Measurements from ENCODE around the gene SIRPG. TPM values are rescaled to one million over a fixed set of nuclear protein-coding genes. Genes with fewer than 3 reads are reported as not detected.

SIRPG gene
- total RNA-seq, 3 donors from 2014 or later (not counting 1 experiment from before 2014, with no cell fraction given), result 1.9 to 3.9 (median 3.1) TPM

- Mint-ChIP-seq H3K27me3 (ENCODE audit: low read depth in 2 of 2) (no peaks in the 10 kb centered on the region), H3K9me3 (no peaks in the 10 kb centered on the region), H3K4me1 (no peaks in the 10 kb centered on the region), H3K36me3 (no peaks in the 10 kb centered on the region), H3K27ac (no peak overlapping the region), H3K4me3 (no peak overlapping the region)
- intact Hi-C loops (cut with micrococcal nuclease), result no loop called here
- peaks cover 14% of the 10 kb centered on the region for H3K4me1 ChIP-seq (ENCODE audit: control insufficient read depth, insufficient read depth, low read length)
- DNase-seq (peak in 1 of 2 donors; percentile 5), ATAC-seq (no peak)
- TF ChIP-seq CTCF (IDR thresholded peaks at IDR 0.05), result no peak
- 73% methylated on average over 3 of the region's 3 CpGs for whole genome bisulfite sequencing (ENCODE audit: insufficient coverage)
- no peaks in the 10 kb centered on the region for H3K36me3 ChIP-seq (ENCODE audit: control insufficient read depth, insufficient read depth, low read length)
- H3K27me3 ChIP-seq (ENCODE audit: control insufficient read depth, insufficient read depth, low read length), result no peaks in the 10 kb centered on the region
- no peaks in the 10 kb centered on the region for H3K9me3 ChIP-seq (ENCODE audit: control insufficient read depth, insufficient read depth, low read length)
- no peak overlapping the region for H3K4me3 ChIP-seq (ENCODE audit: low read length)
- H3K27ac ChIP-seq (ENCODE audit: low read length), result peak overlapping the region; percentile 48
Measured at GRCh38 chr20:1587781-1588532, 69.6 kb downstream of the SIRPG start.

GRCh38 chr20:1579488-1579887 is 78.1 kb downstream of the SIRPG start:
- Mint-ChIP-seq H3K36me3 (no peaks in the 10 kb centered on the region), H3K27me3 (ENCODE audit: low read depth in 2 of 2) (peaks cover 0 to 8% of the 10 kb centered on the region in 2 donors), H3K27ac (no peak overlapping the region), H3K4me1 (no peaks in the 10 kb centered on the region), H3K9me3 (no peaks in the 10 kb centered on the region), H3K4me3 (no peak overlapping the region)
- TF ChIP-seq CTCF (IDR thresholded peaks at IDR 0.05), result no peak
- intact Hi-C loops (cut with micrococcal nuclease), result no loop called here
- no peaks in the 10 kb centered on the region for H3K9me3 ChIP-seq (ENCODE audit: control insufficient read depth, insufficient read depth, low read length)
- no peaks in the 10 kb centered on the region for H3K27me3 ChIP-seq (ENCODE audit: control insufficient read depth, insufficient read depth, low read length)
- DNase-seq (no peak), ATAC-seq (no peak)
- H3K36me3 ChIP-seq (ENCODE audit: control insufficient read depth, insufficient read depth, low read length), result no peaks in the 10 kb centered on the region
- H3K4me1 ChIP-seq (ENCODE audit: control insufficient read depth, insufficient read depth, low read length), result no peaks in the 10 kb centered on the region
- H3K4me3 ChIP-seq (ENCODE audit: low read length), result no peak overlapping the region
- H3K27ac ChIP-seq (ENCODE audit: low read length), result no peak overlapping the region
- 97% methylated on average over 6 of the region's 6 CpGs for WGBS (ENCODE audit: insufficient coverage)

Other genes with a start within 250 kb of the SIRPG start
- gene NSFL1C, start 190.9 kb downstream of the SIRPG start, total RNA-seq, result 10 to 100 TPM; 53.9 to 69.0 (median 66.2) TPM
- 1 to 10 TPM; 1.1 to 2.2 (median 1.5) TPM for gene SIRPB2, start 166.4 kb downstream of the SIRPG start, total RNA-seq
- gene SIRPD, start 100.1 kb downstream of the SIRPG start, total RNA-seq, result not detected
- 1 to 10 TPM; 2.6 to 7.2 (median 5.3) TPM for gene SIRPB1, start 37.8 kb downstream of the SIRPG start, total RNA-seq
- 1 to 10 TPM; 1.3 to 7.5 (median 2.3) TPM for gene SIRPA, start 237.6 kb upstream of the SIRPG start, total RNA-seq

Measured in natural killer cell (primary cell).